Astrocyte of the cerebellum (primary cell): ENCODE results near the gene FAM13C.
"Not testable (repeated sequence)": the region's sequence is repeated elsewhere in the genome, so short reads cannot be mapped to it uniquely, and the experiment has no call there.

Experiments used
- DNase-seq: peaks from one replicate; pipeline ENCODE4 v3.0.0-alpha.2; 2011; ENCODE audit warnings: low read depth
- H3K4me3 ChIP-seq: 2 replicates; pipeline ENCODE4 v1.5.1; 2011; ENCODE audit warnings: mild to moderate bottlenecking, low read depth, low read length, moderate library complexity
- in situ Hi-C: cut with HindIII; loops from 2 replicates; pipeline ENCODE4 v1.10.0; 2017; ENCODE audit warnings: low sequenced_read_pairs
- TF ChIP-seq, protein P1 (sequence below): IDR thresholded peaks from 2 replicates; pipeline ENCODE4 v1.5.1; 2012; ENCODE audit warnings: low read length, low read depth, moderate library complexity, mild to moderate bottlenecking; ENCODE audit errors: missing control alignments

Gene FAM13C

DNA sequence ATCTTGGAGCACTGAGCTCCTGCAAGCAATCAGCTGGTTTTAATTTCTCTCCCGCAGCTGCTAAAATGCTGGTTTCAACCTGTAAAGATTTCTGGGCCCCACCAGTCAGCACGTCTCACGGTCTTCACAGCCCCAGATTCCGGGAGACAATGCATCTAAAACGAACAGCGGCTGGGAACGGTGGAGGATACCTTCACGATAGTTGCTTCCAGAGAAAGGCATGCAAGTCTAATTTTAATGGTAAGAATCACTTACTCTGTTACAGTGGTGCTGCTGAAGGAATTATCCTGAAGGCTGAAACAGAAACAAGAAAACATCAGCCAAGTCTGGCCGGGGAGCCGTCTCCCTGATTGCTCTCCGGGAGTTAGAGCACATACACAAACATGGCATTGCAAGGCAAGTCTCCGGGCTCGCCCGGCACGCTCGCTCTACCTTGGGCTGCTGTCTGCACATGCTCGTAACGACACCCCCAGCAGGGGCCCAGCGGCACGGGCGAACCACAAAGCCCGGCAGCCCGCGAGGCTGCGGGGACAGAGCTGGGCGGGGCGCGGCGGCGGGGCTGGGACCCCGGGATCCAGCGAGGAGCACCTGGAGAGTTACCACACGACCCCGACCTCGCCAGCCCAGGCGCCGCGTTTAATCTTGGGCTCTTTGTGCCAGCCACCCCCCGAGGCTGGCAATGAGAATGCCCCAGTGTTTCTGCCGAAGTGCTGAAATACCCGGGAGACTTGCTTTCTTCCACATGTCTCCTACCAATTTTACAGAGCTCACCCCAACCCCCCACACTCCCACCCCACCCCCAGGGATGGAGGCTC lies at the start of gene FAM13C:
FAM13C (minus strand) TSS at position 406 of the 815 bp plus-strand sequence; CDS start at position 317, 89 bp downstream.
- in situ Hi-C loops = no loop called here
- peak within 1 kb of the TSS; percentile 50 for H3K4me3 ChIP-seq
- TF ChIP-seq, protein P1, sequence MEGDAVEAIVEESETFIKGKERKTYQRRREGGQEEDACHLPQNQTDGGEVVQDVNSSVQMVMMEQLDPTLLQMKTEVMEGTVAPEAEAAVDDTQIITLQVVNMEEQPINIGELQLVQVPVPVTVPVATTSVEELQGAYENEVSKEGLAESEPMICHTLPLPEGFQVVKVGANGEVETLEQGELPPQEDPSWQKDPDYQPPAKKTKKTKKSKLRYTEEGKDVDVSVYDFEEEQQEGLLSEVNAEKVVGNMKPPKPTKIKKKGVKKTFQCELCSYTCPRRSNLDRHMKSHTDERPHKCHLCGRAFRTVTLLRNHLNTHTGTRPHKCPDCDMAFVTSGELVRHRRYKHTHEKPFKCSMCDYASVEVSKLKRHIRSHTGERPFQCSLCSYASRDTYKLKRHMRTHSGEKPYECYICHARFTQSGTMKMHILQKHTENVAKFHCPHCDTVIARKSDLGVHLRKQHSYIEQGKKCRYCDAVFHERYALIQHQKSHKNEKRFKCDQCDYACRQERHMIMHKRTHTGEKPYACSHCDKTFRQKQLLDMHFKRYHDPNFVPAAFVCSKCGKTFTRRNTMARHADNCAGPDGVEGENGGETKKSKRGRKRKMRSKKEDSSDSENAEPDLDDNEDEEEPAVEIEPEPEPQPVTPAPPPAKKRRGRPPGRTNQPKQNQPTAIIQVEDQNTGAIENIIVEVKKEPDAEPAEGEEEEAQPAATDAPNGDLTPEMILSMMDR = no peak
- DNase-seq = peak; percentile 28

DNA sequence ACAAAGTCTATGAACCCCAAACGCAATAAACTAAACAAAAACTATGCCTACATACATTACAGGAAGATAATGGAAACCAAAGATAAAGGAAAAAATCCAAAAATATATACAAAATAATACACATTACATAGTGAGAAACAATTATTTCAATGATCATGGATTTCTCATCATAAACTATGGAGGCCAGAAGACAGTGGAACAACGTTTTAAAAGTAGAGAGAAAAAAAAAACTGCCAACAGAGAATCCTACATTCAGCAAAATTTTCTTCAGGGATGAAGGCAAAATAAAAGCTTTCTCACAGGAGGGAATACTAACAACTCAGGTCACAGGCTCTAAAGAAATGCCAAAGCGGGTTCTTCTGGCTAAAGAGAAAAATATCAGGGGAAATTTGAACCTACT lies 42.9 kb upstream of the FAM13C start:
- TF ChIP-seq, protein P1 = no peak
- in situ Hi-C loops = no loop called here
- DNase-seq = no peak
- no peak overlapping the region for H3K4me3 ChIP-seq

DNA sequence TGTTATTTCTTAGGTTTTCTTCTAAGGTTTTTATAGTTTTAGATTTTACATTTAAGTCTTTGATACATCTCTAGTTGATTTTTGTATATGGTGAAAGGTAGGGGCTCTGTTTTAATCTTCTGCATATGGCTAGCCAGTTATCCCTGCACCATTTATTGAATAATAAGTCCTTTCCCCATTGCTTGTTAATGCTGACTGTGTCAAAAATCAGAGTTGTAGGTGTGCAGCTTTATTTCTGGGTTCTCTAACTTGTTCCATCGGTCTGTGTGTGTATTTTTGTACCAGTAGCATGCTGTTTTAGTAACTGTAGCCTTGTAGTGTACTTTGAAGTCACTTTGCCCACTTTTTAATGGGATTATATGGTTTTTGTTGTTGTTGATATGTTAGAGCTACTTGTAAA lies 37.9 kb upstream of the FAM13C start:
- H3K4me3 ChIP-seq = no peak overlapping the region
- DNase-seq = no peak
- in situ Hi-C loops = no loop called here
- TF ChIP-seq, protein P1 = no peak

DNA sequence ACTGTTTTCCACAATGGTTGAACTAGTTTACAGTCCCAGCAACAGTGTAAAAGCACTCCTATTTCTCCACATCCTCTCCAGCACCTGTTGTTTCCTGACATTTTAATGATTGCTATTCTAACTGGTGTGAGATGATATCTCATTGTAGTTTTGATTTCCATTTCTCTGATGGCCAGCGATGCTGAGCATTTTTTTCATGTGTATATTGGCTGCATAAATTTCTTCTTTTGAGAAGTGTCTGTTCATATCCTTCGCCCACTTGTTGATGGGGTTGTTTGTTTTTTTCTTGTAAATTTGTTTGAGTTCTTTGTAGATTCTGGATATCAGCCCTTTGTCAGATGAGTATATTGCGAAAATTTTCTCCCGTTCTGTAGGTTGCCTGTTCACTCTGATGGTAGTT lies 37.0 kb upstream of the FAM13C start:
- in situ Hi-C loops, DNase-seq, H3K4me3 ChIP-seq: not testable (repeated sequence)

DNA sequence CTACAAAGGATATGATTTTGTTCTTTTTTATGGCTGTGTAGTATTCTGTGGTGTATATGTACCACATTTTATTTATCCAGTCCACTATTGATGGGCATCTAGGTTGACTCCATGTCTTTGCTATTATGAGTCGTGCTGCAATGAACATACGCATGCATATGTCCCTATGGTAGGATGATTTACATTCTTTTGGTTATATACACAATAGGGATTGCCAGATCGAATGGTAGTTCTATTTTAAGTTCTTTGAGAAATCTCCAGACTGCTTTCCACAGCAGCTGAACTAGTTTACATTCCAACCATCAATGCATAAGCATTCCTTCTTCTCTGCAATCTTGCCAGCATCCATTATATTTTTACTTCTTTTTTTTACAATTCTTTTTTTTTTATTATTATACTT lies 35.6 kb upstream of the FAM13C start:
- in situ Hi-C loops = no loop called here
- no peak for DNase-seq
- TF ChIP-seq, protein P1 = no peak
- no peak overlapping the region for H3K4me3 ChIP-seq

DNA sequence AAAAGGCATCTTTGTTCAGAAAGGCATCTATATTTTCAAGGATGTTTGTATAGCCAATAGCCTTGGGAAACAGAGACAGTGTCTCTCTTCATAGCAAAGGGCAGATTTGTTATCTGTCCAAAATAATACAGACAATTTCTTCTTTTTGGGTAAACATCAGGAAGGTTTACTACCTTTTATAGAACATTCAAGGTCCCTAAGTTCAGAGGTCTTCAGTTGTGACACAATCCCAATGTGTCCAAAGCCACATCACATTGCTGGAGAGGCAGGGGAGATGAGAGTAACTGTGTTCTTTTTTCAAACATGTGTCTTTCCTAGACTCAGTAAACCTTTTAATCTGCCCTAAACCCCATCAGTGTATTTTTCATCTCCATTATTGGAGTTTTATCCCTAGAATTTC lies 33.6 kb upstream of the FAM13C start:
- TF ChIP-seq, protein P1 = no peak
- no peak overlapping the region for H3K4me3 ChIP-seq
- DNase-seq = no peak
- in situ Hi-C loops = no loop called here

DNA sequence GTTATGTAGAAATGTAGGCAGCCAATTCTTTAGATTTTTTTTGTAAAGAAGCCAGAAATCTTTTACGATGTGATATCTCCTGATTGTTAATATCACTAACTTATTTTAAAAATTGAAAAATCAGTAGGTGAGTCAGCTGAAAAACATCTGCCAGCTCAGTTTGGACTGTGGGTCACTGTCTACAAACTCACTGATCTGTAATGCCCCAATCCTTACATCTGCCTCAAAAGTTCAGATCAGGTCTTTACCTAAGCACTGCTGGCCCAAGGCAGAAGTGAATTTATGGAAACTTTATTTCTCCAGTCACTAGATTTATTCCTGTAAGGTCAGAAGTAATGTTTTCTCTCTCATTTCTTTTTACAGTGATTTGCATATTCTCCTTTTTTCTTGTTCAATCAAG lies 31.0 kb upstream of the FAM13C start:
- TF ChIP-seq, protein P1 = no peak
- in situ Hi-C loops = no loop called here

More for the DNA sequence above, 31.0 kb upstream of the FAM13C start:
- H3K4me3 ChIP-seq = no peak overlapping the region
- no peak for DNase-seq
